ENCODE results near the gene CYP26C1.
"Not testable (repeated sequence)": the region's sequence is repeated elsewhere in the genome, so short reads cannot be mapped to it uniquely, and the experiment has no call there.

Gene CYP26C1

GRCh38 chr10:93079663-93080349 lies 19.2 kb downstream of the CYP26C1 start:
- no peak for DNase-seq (ENCODE audit: low spot score)

DNA sequence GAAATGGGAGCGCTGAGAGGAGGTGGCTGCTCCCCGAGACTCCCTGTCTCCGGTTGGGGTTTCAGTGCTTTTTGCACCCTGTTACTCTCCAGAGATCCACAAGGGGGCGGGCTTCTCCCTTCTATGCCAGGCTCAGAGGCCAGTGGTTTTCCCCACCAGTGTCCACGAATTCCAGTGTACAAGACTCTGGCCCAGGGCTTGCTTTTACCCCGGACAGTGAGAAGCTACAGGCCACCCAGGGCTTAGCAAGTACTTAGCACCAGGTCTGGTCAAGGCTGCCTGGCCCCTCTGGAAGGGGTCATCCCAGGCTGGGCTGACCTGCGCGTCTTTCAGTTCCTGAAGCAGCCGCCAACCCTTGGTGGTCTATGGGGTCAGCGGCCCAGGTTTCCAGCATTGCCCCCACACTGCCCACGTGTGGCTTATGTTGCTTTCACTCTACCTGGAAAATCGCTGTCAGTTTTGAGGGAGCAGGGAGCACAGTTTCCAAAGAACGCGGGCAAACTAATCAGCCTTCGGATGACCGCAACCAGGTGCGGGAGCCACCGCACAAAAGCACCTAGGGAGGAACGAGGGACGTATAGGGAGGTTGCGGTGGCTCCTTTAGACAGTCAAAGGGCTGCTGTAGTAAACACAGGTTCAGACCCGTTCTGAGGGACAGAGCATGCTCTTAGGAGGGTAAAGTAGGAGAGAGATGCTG lies 19.9 kb downstream of the CYP26C1 start:
- DNase-seq (ENCODE audit: low spot score): peak; percentile 87

DNA sequence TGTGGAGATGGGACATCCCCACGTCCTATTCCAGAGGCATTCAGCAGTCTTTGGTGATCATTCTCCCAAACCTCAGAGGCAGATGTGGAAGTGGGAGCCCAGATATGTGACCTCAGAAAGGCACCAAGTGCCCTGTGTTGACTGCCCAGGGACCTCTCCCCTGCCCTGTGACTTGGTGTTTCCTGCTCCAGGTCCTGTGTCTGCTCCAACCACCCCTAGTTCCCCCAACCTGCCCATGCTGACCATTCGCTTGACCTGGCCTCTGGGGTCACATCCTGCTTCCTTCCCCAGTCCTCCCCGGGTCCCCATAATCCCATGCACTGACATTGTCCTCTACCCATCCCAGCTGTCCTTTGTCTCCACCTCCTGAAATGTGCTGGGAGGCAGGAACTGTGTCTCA lies 20.7 kb downstream of the CYP26C1 start:
- no peak for DNase-seq (ENCODE audit: low spot score)

GRCh38 chr10:93081834-93082233 lies 21.2 kb downstream of the CYP26C1 start:
- DNase-seq (ENCODE audit: low spot score): no peak

DNA sequence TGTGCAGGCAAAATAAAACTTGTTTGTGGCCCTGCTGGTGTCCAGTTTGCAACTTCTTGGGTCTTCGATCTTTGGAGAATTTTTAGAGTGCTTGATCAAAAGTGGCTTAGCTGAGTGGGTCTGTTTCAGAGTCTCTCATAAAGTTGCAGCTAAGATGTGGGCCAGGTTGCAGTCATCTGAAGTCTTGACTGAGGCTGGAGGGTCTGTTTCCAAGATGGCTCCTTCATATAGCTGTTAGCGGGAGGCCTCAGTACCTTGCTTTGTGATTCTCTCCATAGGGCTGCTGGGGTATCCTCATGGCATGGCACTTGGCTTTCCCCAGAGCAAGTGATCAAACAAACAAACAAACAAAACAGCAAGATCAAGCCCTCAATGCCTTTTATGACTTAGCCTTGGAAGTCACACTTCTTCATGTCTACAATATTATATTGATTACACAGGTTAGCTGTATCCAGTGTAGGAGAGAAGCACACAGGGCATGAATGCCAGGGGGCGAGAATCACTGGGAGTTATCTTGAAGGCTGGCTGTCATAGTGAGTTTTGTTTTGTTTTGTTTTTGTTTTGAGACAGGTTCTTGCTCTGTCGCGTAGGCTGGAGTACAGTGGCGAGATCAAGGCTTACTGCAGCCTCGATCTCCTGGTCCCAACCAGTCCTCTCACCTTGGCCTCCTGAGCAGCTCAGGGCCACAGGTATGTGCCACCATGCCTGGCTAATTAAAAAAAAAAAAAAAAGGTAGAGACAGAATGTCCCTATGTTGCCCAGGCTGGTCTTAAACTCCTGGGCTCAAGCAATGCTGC lies 23.3 kb downstream of the CYP26C1 start:
- DNase-seq (ENCODE audit: low spot score): no peak

DNA sequence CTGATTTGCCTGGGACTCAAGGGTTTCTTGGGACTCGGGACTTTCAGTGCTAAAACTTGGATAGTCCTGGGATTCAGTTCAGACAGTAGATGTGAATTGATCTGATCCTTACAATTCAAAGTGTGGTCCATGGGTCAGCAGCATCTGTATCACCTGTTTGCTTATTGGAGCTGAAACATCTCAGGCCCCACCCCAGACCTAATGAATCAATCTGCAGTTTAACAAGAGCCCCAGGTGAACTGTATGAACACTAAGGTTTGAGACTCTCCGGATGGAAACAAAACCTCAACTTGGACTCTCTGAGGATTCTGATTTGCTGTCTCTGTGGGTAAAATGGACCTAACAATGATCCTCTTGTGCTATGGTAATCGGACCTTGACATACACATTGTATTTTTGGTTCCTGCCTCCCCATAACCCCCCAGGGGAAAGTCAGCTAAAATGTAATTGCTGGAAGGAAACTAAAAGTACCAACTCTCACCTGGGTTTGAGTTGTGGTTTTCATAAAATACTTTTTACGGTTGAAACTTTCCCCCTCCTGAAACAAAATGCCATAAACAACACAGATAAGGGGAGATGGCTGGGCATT lies 24.8 kb downstream of the CYP26C1 start:
- no peak for DNase-seq (ENCODE audit: low spot score)

DNA sequence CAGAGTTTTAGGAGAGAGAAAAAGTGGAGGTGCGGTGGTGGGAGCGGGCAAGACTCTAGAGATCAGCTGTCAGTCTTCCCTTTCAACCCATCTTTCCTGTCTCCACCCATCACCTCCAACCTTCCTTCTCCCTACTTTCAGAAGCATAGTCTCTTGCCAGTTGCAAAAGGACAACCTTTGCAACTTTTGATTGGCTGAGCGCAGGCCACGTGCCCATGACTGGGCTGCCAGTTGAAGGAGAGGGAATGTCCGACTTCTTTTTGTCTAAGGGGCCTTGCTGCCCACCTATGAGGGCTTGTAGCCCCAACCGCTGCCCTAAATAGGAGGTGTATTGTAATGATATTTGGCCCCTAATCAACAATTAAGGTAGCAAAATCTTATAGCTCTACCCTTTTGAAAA lies 25.7 kb downstream of the CYP26C1 start:
- DNase-seq (ENCODE audit: low spot score): no peak

DNA sequence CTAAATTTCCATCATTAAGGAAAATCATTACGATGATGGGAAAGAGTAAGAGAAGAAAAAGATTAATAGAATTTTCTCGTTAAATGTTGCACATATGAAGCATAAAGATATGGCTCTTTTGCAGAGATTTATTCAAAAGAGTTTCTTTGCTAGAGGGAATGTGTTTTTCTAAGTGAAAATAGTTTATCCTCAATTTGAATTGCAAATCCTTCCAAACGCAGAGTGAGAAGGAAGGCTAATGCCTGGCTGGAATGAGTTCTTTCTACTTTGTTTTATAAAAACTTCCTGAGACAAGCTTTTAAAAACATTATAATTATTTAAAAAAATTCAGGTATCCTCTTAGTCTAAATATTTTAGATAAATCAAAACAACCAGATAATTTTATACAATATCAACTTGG lies 27.2 kb downstream of the CYP26C1 start:
- DNase-seq (ENCODE audit: low spot score): no peak

- no peak for DNase-seq (ENCODE audit: low spot score)
These were observed 27.9 kb downstream of the CYP26C1 start for GRCh38 chr10:93088466-93088865.

DNA sequence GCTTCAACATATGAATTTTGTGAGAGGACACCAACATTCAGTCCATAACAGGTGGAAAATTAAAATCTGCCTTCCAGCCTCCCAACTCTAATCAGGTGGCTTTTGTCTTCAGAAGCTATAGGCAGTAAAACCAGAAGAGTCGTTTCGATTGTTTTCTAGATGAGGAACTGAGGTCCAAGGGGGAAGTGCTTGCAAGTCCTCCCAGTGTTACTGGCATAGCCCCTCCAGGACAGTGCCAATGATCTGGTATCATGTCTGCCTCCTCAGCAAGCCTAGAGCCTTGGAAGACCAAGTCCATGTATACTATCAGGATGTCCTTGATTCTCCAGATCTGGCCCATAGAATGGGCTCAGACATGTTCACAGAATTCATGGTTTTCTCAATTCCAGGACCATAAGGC lies 30.0 kb downstream of the CYP26C1 start:
- DNase-seq (ENCODE audit: low spot score): no peak

DNA sequence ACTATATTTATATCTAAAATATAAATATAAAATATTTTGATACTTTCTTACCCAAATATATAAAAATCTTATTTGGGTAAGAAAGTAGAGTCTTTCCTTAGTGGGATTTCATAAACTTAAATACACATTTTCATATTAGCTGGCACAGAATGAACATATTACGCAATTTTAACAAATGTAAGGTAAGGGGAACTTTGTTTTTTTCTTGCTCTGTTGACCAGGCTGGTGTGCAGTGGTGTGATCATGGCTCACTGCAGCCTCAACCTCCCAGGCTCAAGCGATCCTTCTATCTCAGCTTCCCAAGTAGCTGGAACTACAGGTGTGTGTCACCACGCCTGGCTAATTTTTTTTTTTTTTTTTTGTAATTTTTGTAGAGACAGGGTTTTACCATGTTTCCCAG lies 31.4 kb downstream of the CYP26C1 start:
- DNase-seq (ENCODE audit: low spot score): no peak

- DNase-seq (ENCODE audit: low spot score): no peak
These were observed 34.6 kb downstream of the CYP26C1 start for GRCh38 chr10:93095225-93095624.

DNA sequence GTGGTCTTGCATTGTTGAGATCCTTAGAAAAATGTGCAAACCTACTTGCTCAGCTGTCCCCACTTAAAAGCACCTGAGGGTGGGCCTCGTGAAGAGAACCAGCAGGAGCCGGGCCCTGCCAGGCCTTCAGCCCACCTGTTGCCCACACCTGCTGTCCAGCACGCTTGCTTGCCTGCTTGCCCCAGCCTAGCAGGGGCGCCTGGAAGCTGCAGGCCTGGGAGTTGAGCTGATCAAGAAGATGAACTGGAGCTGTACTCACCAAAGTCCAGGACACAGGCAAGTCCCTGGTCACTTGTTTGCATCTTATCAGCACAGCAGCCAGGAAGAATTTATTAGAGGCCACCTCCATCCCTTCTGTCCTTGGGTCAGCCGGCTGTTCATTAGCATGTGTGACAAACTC lies 36.3 kb downstream of the CYP26C1 start:
- DNase-seq (ENCODE audit: low spot score): no peak

DNA sequence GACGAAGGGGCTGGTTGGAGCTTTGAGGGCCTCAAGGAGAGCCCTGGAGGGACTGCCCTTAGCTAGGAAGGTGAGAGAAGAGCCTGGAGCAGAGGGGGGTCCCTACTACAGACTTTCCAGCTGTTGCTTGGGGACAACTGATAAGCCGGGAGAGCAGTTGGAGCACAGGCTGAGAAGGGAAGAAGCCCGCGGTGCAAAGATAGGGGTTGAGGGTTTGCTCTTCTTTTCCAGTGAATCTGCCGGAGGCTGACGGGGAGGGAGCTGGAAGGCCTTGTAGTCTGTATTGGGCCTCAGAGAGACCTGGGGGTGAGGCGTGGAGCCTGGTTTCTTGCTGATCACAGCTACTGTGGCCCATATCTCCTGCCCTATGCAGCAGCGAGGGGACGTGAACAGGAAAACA lies 36.8 kb downstream of the CYP26C1 start:
- DNase-seq (ENCODE audit: low spot score): no peak

GRCh38 chr10:93098816-93099215 lies 38.2 kb downstream of the CYP26C1 start:
- no peak for DNase-seq (ENCODE audit: low spot score)

- no peak for DNase-seq (ENCODE audit: low spot score)
These were observed 39.1 kb downstream of the CYP26C1 start for GRCh38 chr10:93099670-93100069.

DNA sequence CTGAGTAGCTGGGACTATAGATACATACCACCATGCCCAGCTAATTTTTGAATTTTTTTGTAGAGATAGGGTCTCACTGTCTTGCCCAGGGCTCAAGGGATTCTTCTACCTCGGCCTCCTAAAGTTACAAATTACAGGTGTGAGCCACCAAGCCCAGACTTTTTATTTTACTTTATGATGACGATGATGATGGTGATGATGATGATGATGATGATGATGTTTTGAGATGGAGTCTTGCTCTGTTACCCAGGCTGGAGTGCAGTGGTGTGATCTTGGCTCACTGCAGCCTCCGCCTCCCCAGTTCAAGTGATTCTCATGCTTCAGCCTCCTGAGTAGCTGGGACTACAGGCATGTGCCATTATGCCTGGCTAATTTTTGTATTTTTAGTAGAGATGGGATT lies 40.5 kb downstream of the CYP26C1 start:
- DNase-seq (ENCODE audit: low spot score): not testable (repeated sequence)

DNA sequence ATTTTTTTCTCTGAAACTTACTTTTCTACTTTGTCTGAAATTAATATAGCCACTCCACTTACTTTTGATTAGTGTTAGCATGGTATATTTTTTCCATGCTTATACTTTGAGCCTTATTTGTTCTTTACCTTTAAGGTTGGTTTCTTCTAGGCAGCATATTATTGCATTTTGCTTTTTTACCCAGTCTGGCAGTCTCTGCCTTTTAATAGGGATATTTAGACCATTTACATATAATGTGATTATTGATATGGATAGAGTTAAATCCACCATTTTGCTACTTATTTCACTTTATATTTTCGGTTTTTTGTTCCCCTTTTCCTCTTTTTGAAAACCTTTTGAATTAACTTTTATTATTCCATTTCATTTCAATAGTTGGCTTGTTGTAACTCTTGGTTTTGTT lies 43.4 kb downstream of the CYP26C1 start:
- DNase-seq (ENCODE audit: low spot score): no peak

DNA sequence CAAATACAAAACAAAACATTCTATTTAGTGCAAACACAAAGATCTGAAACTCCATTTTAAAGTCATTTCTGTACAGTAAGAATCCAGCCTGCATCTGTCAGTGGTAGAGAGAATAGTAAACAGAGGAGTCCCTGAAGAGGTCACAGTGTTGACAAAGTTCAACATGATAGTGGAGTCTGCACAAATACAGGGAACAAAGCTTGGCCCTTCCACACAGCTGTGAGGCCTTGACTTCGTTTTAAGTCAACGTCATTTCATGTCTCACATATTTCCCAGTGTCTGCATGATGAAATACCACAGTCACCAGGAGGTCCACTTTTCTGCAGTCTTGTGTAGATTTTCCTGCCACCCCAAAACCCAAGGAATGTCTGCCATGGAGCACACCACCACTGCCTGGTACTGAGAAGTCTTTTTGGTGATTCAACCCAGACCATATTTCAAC lies 46.1 kb downstream of the CYP26C1 start:
- DNase-seq (ENCODE audit: low spot score): no peak

DNA sequence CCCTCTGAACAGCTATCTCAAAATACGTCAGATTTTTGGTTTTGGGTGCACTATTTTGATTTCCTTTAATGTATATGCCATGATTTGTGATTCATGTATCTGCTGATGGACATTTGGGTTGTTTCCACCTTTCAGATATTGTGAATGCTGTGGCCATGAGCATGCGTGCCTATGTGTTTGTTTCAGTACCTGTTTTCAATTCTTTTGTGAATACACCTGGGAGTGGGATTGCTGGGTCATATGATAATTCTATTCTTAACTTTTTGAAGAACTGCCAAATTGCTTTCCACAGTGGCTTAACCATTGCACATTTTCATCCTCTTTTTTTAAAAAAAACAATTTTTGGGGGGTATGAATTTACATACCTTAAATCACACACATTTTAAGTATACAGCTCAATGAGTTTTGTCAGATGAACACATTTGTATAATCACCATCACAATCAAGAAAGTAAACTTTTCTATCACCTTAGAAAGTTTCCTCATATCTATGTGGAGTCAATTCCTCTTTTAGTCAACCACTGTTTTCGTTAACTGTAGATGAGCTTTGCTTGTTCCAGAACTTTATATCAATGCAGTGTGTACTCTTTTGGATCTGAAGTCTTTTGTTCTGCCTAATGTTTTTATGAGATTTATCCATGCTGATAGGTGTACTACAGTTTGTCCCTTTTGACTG lies 50.0 kb downstream of the CYP26C1 start:
- DNase-seq (ENCODE audit: low spot score): no peak

DNA sequence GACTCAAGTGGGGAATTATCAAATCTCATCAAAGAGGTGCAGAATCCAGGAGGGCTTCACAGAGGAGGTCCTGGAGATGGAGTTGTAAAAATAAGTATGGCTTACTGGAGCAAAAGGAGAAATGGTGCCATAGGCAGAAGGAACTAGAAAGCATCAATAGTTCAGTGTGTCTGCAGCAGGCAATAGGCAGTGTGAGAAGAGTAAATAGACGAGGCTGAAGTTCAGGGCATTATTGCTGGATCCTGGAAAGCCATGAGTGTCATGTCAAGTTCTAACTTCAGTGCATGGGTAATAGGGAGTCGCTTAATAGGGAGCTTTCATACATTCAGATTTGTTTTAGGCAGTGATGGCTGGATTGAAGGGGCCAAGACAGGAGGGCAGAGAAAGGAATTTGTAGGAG lies 52.4 kb downstream of the CYP26C1 start:
- no peak for DNase-seq (ENCODE audit: low spot score)
